HG03520 (cell line): ENCODE results near the gene RPS19BP1.

Experiments used
- ATAC-seq: cut with Tn5 transposase; IDR thresholded peaks from one replicate; pipeline ENCODE4 v1.9.1; 2021; ENCODE audit warnings: mild to moderate bottlenecking, moderate library complexity; ENCODE audit not compliant: unreplicated experiment

The RPS19BP1 gene

GRCh38 chr22:39532215-39533073 lies at the start of gene RPS19BP1:
Gene RPS19BP1 (minus strand): TSS chr22:39532748. CDS start chr22:39532738, 10 bp downstream.
- peak; percentile 54 for ATAC-seq

GRCh38 chr22:39581303-39581702 lies 48.8 kb upstream of the RPS19BP1 start:
- ATAC-seq: no peak

GRCh38 chr22:39580795-39581194 lies 48.2 kb upstream of the RPS19BP1 start:
- ATAC-seq: no peak

- no peak for ATAC-seq
Observed at GRCh38 chr22:39580006-39580441, 47.5 kb upstream of the RPS19BP1 start.

GRCh38 chr22:39577900-39578299 lies 45.4 kb upstream of the RPS19BP1 start:
- no peak for ATAC-seq

- ATAC-seq: no peak
Observed at GRCh38 chr22:39577366-39577765, 44.8 kb upstream of the RPS19BP1 start.

- ATAC-seq: no peak
Observed at GRCh38 chr22:39576027-39576426, 43.5 kb upstream of the RPS19BP1 start.

- no peak for ATAC-seq
Observed at GRCh38 chr22:39575552-39575825, 42.9 kb upstream of the RPS19BP1 start.

- ATAC-seq: no peak
Observed at GRCh38 chr22:39574779-39575551, 42.4 kb upstream of the RPS19BP1 start.

GRCh38 chr22:39571538-39571937 lies 39.0 kb upstream of the RPS19BP1 start:
- no peak for ATAC-seq

- ATAC-seq: no peak
Observed at GRCh38 chr22:39570665-39571064, 38.1 kb upstream of the RPS19BP1 start, which contains the start of gene CACNA1I. Gene CACNA1I (plus strand): TSS chr22:39570753. CDS start chr22:39570753, 0 bp downstream.

GRCh38 chr22:39570226-39570625 lies 37.7 kb upstream of the RPS19BP1 start:
- no peak for ATAC-seq

GRCh38 chr22:39569066-39569465 lies 36.5 kb upstream of the RPS19BP1 start:
- ATAC-seq: no peak

- no peak for ATAC-seq
Observed at GRCh38 chr22:39568278-39568981, 35.9 kb upstream of the RPS19BP1 start.

- ATAC-seq: no peak
Observed at GRCh38 chr22:39567135-39567946, 34.8 kb upstream of the RPS19BP1 start.

GRCh38 chr22:39565414-39565944 lies 32.9 kb upstream of the RPS19BP1 start:
- ATAC-seq: no peak

GRCh38 chr22:39563571-39564428 lies 31.3 kb upstream of the RPS19BP1 start:
- ATAC-seq: no peak

- no peak for ATAC-seq
Observed at GRCh38 chr22:39562839-39563489, 30.4 kb upstream of the RPS19BP1 start.

- ATAC-seq: no peak
Observed at GRCh38 chr22:39560127-39560526, 27.6 kb upstream of the RPS19BP1 start.
